Heart right ventricle (tissue), 16 donors: ENCODE data around the gene PITX3. TPM values are rescaled to one million over a fixed set of nuclear protein-coding genes. Genes with fewer than 3 reads are reported as not detected.
A peak's percentile ranks its signal among the peaks of the same experiment; 100 is the strongest.

ENCODE experiments used
- ATAC-seq, 8 donors: fragments of 200-7000 bp; cut with Tn5 transposase; one replicate each; pipeline ENCODE4 v1.9.1; 2020; ENCODE audit warnings: mild to moderate bottlenecking in 8 of 8, moderate library complexity in 8 of 8, moderate number of reproducible peaks in 1 of 8
- DNase-seq, 2 donors: peaks; one replicate each; pipeline ENCODE4 v3.0.0-alpha.2; 2020
- H3K27ac ChIP-seq, 10 donors: fragments of 200-600 bp; sonication (generic) in 2 of 10; one replicate each; pipeline versions ENCODE4 v1.5.0 to v1.8.0; 2020 to 2022; ENCODE audit warnings: mild to moderate bottlenecking in 3 of 10
- H3K27me3 ChIP-seq, 7 donors: fragments of 200-600 bp; one replicate each; pipeline ENCODE4 v1.8.0; 2021 to 2022; ENCODE audit warnings: mild to moderate bottlenecking in 2 of 7
- H3K36me3 ChIP-seq, 9 donors: fragments of 200-600 bp; sonication (generic) in 1 of 9; one replicate each; pipeline versions ENCODE4 v1.5.0 to v1.8.0; 2020 to 2022; ENCODE audit warnings: mild to moderate bottlenecking in 2 of 9
- H3K4me1 ChIP-seq, 9 donors: fragments of 200-600 bp; sonication (generic) in 1 of 9; one replicate each; pipeline versions ENCODE4 v1.5.0 to v1.8.0; 2020 to 2022; ENCODE audit warnings: mild to moderate bottlenecking in 4 of 9
- H3K4me3 ChIP-seq, 10 donors: fragments of 200-600 bp; sonication (generic) in 2 of 10; one replicate each; pipeline versions ENCODE4 v1.5.0 to v1.8.0; 2020 to 2022; ENCODE audit warnings: mild to moderate bottlenecking in 7 of 10, moderate library complexity in 2 of 10
- H3K9me3 ChIP-seq, 11 donors: fragments of 200-600 bp in 10 of 11; sonication (generic) in 2 of 11; one replicate each; pipeline versions ENCODE4 v1.5.0 to v1.8.0; 2013 to 2022; ENCODE audit warnings: mild to moderate bottlenecking in 2 of 11, control low read depth in 1 of 11, moderate library complexity in 1 of 11
- WGBS, 2 donors: extraction: QIAGEN DNeasy Blood & Tissue Kit; methylation state at CpG; one replicate each; pipeline ENCODE4 v1.1.7; 2013; ENCODE audit warnings: inconsistent platforms in 1 of 2; 5-methylcytosine and 5-hydroxymethylcytosine counted together
- intact Hi-C, 10 donors: fragments of 100-400 bp; cut with DNase I; formaldehyde crosslinking; loops; one replicate each; pipeline versions ENCODE4 v1.11.1 to v1.14.2; 2022
- polyA plus RNA-seq, 2 donors: library from polyadenylated mRNA; stranded (reverse); fragments of 200-250 nt; gene quantifications; one replicate each; pipeline ENCODE4 v1.2.3, GENCODE V29; 2013
- total RNA-seq, 10 donors: library from RNA; stranded (reverse); fragmentation: NEBNext Ultra II Directional in 3 of 10; extraction: Animal tissue kit (Norgen Biotek cat#: 25700) in 3 of 10; gene quantifications; one replicate each; pipeline versions ENCODE4 v1.2.1 to v1.2.4, GENCODE V29; 2021 to 2023
- TF ChIP-seq, protein P1 (sequence below), 9 donors: fragments of 200-600 bp; sonication (generic) in 2 of 9; IDR thresholded peaks; one replicate each; pipeline versions ENCODE4 v1.5.0 to v1.8.0; 2021 to 2022; ENCODE audit warnings: antibody characterized with exemption in 9 of 9, mild to moderate bottlenecking in 5 of 9, moderate library complexity in 1 of 9
- donor health status: Arrhythmogenic right ventricular cardiomyopathy.
- donor health status: ischemic (EF 13 %, LVEDD 7.1; RV severe dilation, severe dysfunction).
- donor health status: healthy with polysubstance abuse.
- donor health status: DM: no; HTN: yes; CAD: no.
- donor health status: DM: no; HTN: no; CAD: no.
- donor health status: ischemic (EF 25% LVEDD 6.9; RV normal size, moderate dysfunction).
- donor health status: ischemic (EF 25% LVEDD 5.7; RV mildly dilated, moderate dysfunction).
- donor health status: healthy.
- donor health status: DM: yes; HTN: yes; CAD: no.
- donor health status: Ischemic cardiomyopathy.
- donor health status: ischemic (EF 35%, LVEDD 5.7; RV mildly dilated, moderate dysfunction).
- donor health status: nonischemic (EF 11% LVEDD 7.7; RV severe dilation, severe dysfunction).
- donor health status: DM: yes; HTN: yes; CAD: no.
- donor health status: PGD.
- donor health status: ischemic (EF 29% LVEDD 5.4; RV normal size, mild dysfunction).
- donor health status: nonischemic (EF 23%, LVEDD 6.1; RV moderate dilation, normal function).

PITX3 gene
- total and polyA plus RNA-seq, 12 donors, result 0.21 to 10.4 (median 1.1) TPM

- Histone ChIP-seq H3K27me3 (peaks cover 0 to 64% (median 0%) of the 10 kb centered on the region in 7 donors), H3K27ac (peak overlapping the region in 4 of 10 donors; percentile 6 to 38 (median 18)), H3K36me3 (no peaks in the 10 kb centered on the region), H3K4me3 (peak overlapping the region; percentile 36 to 79 (median 61)), H3K9me3 (no peaks in the 10 kb centered on the region), H3K4me1 (peaks cover 3 to 34% (median 24%) of the 10 kb centered on the region in 9 donors)
- 19 to 20% methylated on average over 39 of the region's 39 CpGs for WGBS, 2 donors
- no peak for ATAC-seq
- intact Hi-C loops, result no loop called here
- TF ChIP-seq, protein P1, sequence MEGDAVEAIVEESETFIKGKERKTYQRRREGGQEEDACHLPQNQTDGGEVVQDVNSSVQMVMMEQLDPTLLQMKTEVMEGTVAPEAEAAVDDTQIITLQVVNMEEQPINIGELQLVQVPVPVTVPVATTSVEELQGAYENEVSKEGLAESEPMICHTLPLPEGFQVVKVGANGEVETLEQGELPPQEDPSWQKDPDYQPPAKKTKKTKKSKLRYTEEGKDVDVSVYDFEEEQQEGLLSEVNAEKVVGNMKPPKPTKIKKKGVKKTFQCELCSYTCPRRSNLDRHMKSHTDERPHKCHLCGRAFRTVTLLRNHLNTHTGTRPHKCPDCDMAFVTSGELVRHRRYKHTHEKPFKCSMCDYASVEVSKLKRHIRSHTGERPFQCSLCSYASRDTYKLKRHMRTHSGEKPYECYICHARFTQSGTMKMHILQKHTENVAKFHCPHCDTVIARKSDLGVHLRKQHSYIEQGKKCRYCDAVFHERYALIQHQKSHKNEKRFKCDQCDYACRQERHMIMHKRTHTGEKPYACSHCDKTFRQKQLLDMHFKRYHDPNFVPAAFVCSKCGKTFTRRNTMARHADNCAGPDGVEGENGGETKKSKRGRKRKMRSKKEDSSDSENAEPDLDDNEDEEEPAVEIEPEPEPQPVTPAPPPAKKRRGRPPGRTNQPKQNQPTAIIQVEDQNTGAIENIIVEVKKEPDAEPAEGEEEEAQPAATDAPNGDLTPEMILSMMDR (IDR thresholded peaks at IDR 0.05), result no peak
- peak in 1 of 2 donors; percentile 29 for DNase-seq
Measured at GRCh38 chr10:102240467-102241031, 763 bp downstream of the PITX3 start.

DNA sequence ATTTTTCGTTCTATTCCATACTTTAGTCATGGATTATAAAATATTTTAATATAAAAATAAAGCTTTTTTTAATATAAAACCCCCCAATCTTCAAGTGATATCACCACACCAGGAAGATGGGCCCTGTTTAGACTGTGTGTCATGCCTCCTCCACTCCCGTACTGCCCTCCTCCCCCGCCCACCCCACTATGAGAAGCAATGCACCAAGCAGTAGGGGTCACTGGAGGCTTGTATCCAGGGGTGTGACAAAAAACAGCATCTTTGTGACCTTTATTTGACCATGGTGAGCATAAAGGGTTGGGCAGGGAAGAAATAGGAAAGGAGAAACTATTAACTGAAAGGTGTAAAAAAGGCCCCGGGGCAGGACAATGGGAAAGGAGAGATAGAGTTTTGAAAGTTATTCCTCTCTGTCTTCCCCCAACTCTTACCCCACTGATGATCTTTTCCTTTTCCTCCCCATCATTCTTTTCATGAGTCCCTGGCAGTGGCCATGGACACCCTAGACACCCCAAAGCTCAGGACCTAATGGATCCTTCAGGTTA lies 3.5 kb downstream of the PITX3 start:
- no peaks in the 10 kb centered on the region for H3K9me3 ChIP-seq
- no peaks in the 10 kb centered on the region for H3K36me3 ChIP-seq
- TF ChIP-seq, protein P1 (IDR thresholded peaks at IDR 0.05), result no peak
- 47 to 84% methylated on average over 4 of the region's 4 CpGs for WGBS, 2 donors
- peaks cover 3 to 27% (median 22%) of the 10 kb centered on the region in 9 donors for H3K4me1 ChIP-seq
- ATAC-seq, result no peak
- H3K27me3 ChIP-seq, result peaks cover 0 to 82% (median 7%) of the 10 kb centered on the region in 7 donors
- intact Hi-C loops, result loop anchor here in 1 of 10 donors (10.0 kb wide), 1 partner anchor 237 kb away; no protein-coding TSS in a partner anchor
- H3K27ac ChIP-seq, result no peak overlapping the region
- H3K4me3 ChIP-seq, result no peak overlapping the region
- no peak for DNase-seq

GRCh38 chr10:102236006-102236405 lies 5.3 kb downstream of the PITX3 start:
- TF ChIP-seq, protein P1 (IDR thresholded peaks at IDR 0.05), result no peak
- Histone ChIP-seq H3K4me3 (no peak overlapping the region), H3K27ac (no peak overlapping the region), H3K9me3 (no peaks in the 10 kb centered on the region), H3K4me1 (peaks cover 6 to 23% (median 16%) of the 10 kb centered on the region in 9 donors), H3K27me3 (peaks cover 0 to 84% (median 21%) of the 10 kb centered on the region in 7 donors), H3K36me3 (no peaks in the 10 kb centered on the region)
- ATAC-seq, result no peak
- DNase-seq, result no peak
- intact Hi-C loops, result loop anchor here in 1 of 10 donors (10.0 kb wide), 1 partner anchor 239 kb away; no protein-coding TSS in a partner anchor
- WGBS, 2 donors, result 54 to 58% methylated on average over 8 of the region's 8 CpGs

DNA sequence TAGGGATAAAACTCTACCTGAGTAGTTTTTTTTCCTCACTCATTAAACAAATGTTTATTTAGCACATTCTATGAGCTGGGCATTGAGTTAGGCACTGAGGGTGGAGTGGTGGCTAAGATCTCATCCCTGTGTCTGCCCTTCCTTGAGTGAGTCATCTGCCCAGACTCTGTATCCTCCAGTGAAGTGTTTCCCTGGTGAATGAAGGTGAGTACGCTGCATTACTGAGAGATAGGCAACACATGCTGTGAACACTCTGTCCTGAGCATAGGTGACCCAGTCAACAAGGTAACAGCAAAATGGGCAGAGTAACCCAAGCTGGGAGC lies 5.8 kb downstream of the PITX3 start:
- 91% methylated on average over 1 of the region's 1 CpG for WGBS, 2 donors
- H3K27ac ChIP-seq, result no peak overlapping the region
- no peaks in the 10 kb centered on the region for H3K36me3 ChIP-seq
- H3K4me1 ChIP-seq, result peaks cover 4 to 23% (median 15%) of the 10 kb centered on the region in 9 donors
- no peaks in the 10 kb centered on the region for H3K9me3 ChIP-seq
- TF ChIP-seq, protein P1 (IDR thresholded peaks at IDR 0.05), result no peak
- DNase-seq (no peak), ATAC-seq (no peak)
- intact Hi-C loops, result loop anchor here in 1 of 10 donors (10.0 kb wide), 1 partner anchor 239 kb away; no protein-coding TSS in a partner anchor
- H3K27me3 ChIP-seq, result peaks cover 0 to 84% (median 25%) of the 10 kb centered on the region in 7 donors
- H3K4me3 ChIP-seq, result no peak overlapping the region
